B cell (primary cell): ENCODE measurements around the gene PPP1R2B. TPM values are rescaled to one million over a fixed set of nuclear protein-coding genes. Genes with fewer than 3 reads are reported as not detected.
A peak's percentile ranks its signal among the peaks of the same experiment; 100 is the strongest.

Source experiments
- ATAC-seq: fragments of 200-7000 bp; cut with Tn5 transposase; one replicate; pipeline ENCODE4 v1.10.0; 2021; ENCODE audit warnings: low read depth, mild to moderate bottlenecking, moderate number of reproducible peaks, moderate library complexity
- CTCF ChIA-PET: fragments of 350-600 bp; sonication (Branson Sonifier 250); formaldehyde crosslinking; loops from one replicate; lab custom pipeline; 2021; ENCODE audit warnings: antibody characterized with exemption, inconsistent platforms; lab: Charles Lee
- POLR2A ChIA-PET: fragments of 350-600 bp; sonication (Branson Sonifier 250); formaldehyde crosslinking; loops from one replicate; lab custom pipeline; 2021; ENCODE audit warnings: antibody characterized with exemption; lab: Charles Lee
- DNase-seq: peaks from one replicate; pipeline ENCODE4 v3.0.0; 2013
- H2AFZ ChIP-seq: 2 replicates; pipeline ENCODE4 v1.6.1; 2012; ENCODE audit warnings: mild to moderate bottlenecking, low read depth, low read length; ENCODE audit not compliant: insufficient read depth, poor library complexity, severe bottlenecking
- H3K27ac ChIP-seq, 2 donors: 1 replicate in 1 of 2; 2 replicates in 1 of 2; pipeline ENCODE4 v1.5.1; 2012 to 2013; ENCODE audit warnings: low read length in 2 of 2, mild to moderate bottlenecking in 2 of 2, moderate library complexity in 1 of 2
- H3K27me3 ChIP-seq, 4 experiments: fragments of 200-600 bp in 1 of 4; sonication (generic) in 1 of 4; replicated peaks in 1 of 4; 1 replicate in 2 of 4; 2 replicates in 2 of 4; pipeline versions ENCODE4 v1.6.1 to v1.7.0; 2013 to 2016; ENCODE audit warnings: low read length in 3 of 4, mild to moderate bottlenecking in 2 of 4, mixed read lengths in 1 of 4, moderate library complexity in 1 of 4; ENCODE audit not compliant: insufficient read depth in 4 of 4, control insufficient read depth in 3 of 4; ENCODE audit errors: control extremely low read depth in 1 of 4
- H3K36me3 ChIP-seq, 2 experiments: replicated peaks in 1 of 2; 1 replicate in 1 of 2; 2 replicates in 1 of 2; pipeline versions ENCODE4 v1.6.1 to v1.7.1; 2013; ENCODE audit warnings: low read length in 1 of 2; ENCODE audit not compliant: insufficient read depth in 2 of 2, control insufficient read depth in 1 of 2; ENCODE audit errors: control extremely low read depth in 1 of 2, extremely low read depth in 1 of 2
- H3K4me1 ChIP-seq, 2 donors: fragments of 200-600 bp in 1 of 2; sonication (generic) in 1 of 2; 1 replicate in 1 of 2; 2 replicates in 1 of 2; pipeline versions ENCODE4 v1.5.1 to v1.6.1; 2013 to 2017; ENCODE audit warnings: low read length in 2 of 2; ENCODE audit not compliant: control insufficient read depth in 2 of 2, insufficient read depth in 2 of 2
- H3K4me2 ChIP-seq: replicated peaks from 2 replicates; pipeline ENCODE3; 2012; ENCODE audit warnings: mild to moderate bottlenecking, low read depth, low read length; ENCODE audit not compliant: poor library complexity, severe bottlenecking
- H3K4me3 ChIP-seq, 5 experiments: fragments of 200-600 bp in 1 of 5; sonication (generic) in 1 of 5; 1 replicate in 3 of 5; 2 replicates in 2 of 5; pipeline versions ENCODE4 v1.5.1 to v1.7.0; 2011 to 2016; ENCODE audit warnings: low read length in 4 of 5, mild to moderate bottlenecking in 4 of 5, low read depth in 2 of 5, control low read depth in 1 of 5, moderate library complexity in 1 of 5; ENCODE audit not compliant: insufficient read depth in 1 of 5; ENCODE audit errors: control extremely low read depth in 1 of 5, extremely low read depth in 1 of 5
- H3K79me2 ChIP-seq: fragments of 200-600 bp; sonication (generic); one replicate; pipeline ENCODE4 v1.6.0; 2016; ENCODE audit warnings: low read length; ENCODE audit not compliant: control insufficient read depth, insufficient read depth
- H3K9ac ChIP-seq: fragments of 200-600 bp; sonication (generic); 2 replicates; pipeline ENCODE4 v1.6.1; 2017; ENCODE audit warnings: mild to moderate bottlenecking, low read length, moderate library complexity
- H3K9me3 ChIP-seq, 3 donors: one replicate each; pipeline versions ENCODE4 v1.6.1 to v1.7.1; 2013; ENCODE audit warnings: low read length in 2 of 3; ENCODE audit not compliant: control insufficient read depth in 2 of 3, insufficient read depth in 1 of 3; ENCODE audit errors: control extremely low read depth in 1 of 3
- H4K20me1 ChIP-seq: 2 replicates; pipeline ENCODE4 v1.6.0; 2012; ENCODE audit warnings: mild to moderate bottlenecking, low read length; ENCODE audit not compliant: insufficient read depth, control insufficient read depth, poor library complexity, severe bottlenecking
- H3K27ac Mint-ChIP-seq: one replicate; pipeline ENCODE4 v1.8.0; 2021; ENCODE audit warnings: mixed read lengths
- H3K27me3 Mint-ChIP-seq: one replicate; pipeline ENCODE4 v1.8.0; 2021; ENCODE audit warnings: mixed read lengths
- H3K4me1 Mint-ChIP-seq: one replicate; pipeline ENCODE4 v1.8.0; 2021; ENCODE audit warnings: mixed read lengths
- H3K4me3 Mint-ChIP-seq: one replicate; pipeline ENCODE4 v1.8.0; 2021; ENCODE audit warnings: mixed read lengths
- H3K9me3 Mint-ChIP-seq: one replicate; pipeline ENCODE4 v1.8.0; 2022; ENCODE audit warnings: mixed read lengths; ENCODE audit not compliant: insufficient read depth
- CTCF ChIP-seq: fragments of 200-600 bp; IDR thresholded peaks from one replicate; pipeline ENCODE4 v1.8.0; 2022; ENCODE audit warnings: antibody characterized with exemption, mild to moderate bottlenecking
- EZH2 ChIP-seq: IDR thresholded peaks from 2 replicates; pipeline ENCODE4 v1.6.1; 2012; ENCODE audit warnings: borderline replicate concordance, low read depth, mild to moderate bottlenecking, moderate library complexity, low read length; ENCODE audit not compliant: insufficient read depth, poor library complexity, severe bottlenecking
- WGBS: methylation state at CpG from one replicate; pipeline ENCODE4 v1.1.5; 2013; ENCODE audit warnings: missing lambda C conversion rate; ENCODE audit not compliant: insufficient coverage; 5-methylcytosine and 5-hydroxymethylcytosine counted together
- intact Hi-C: fragments of 100-400 bp; cut with micrococcal nuclease; formaldehyde crosslinking; loops from one replicate; pipeline ENCODE4 v1.10.0; 2022
- polyA plus RNA-seq: library from polyadenylated mRNA; depleted of rRNA; stranded (reverse); fragments of >200 nt; gene quantifications from 2 replicates; pipeline ENCODE4 v1.2.3, GENCODE V29; 2012
- total RNA-seq, 2 donors: library from RNA; stranded (reverse); fragments of 120-200 nt in 1 of 2; gene quantifications; 1 replicate in 1 of 2; 2 replicates in 1 of 2; pipeline versions ENCODE4 v1.2.3 to v1.2.4, GENCODE V29; 2013 to 2022

PPP1R2B gene
- total and polyA plus RNA-seq, 2 donors (not counting 1 experiment from before 2014, with no cell fraction given) = 0.15 TPM; not detected in 1

DNA sequence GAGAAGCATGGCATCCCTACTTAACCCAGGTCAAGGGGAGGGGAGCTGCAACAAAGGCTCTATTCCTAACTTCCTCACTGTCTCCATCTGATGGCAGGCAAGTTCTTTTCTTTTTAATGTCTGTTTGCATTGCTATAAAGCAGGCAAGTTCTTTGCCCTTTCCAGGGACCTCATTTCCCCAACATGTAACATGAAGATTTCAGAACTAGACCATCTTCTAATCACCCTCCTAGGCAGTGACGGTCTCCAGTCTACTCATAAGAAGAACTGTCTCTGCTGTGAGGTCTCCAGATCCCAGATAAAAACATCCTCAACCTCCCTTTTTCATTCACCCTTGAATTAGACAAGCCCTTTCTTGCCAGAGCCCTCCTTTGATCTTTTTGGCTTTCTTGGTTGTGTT is 42.1 kb downstream of the PPP1R2B start:
- H3K4me3 Mint-ChIP-seq = no peak overlapping the region
- no peaks in the 10 kb centered on the region for H3K9me3 Mint-ChIP-seq
- DNase-seq (no peak), ATAC-seq (no peak)
- peaks cover 6% of the 10 kb centered on the region for H3K27me3 Mint-ChIP-seq
- H3K4me3 ChIP-seq = no peak overlapping the region
- TF ChIP-seq EZH2 (no peak), CTCF (no peak)
- ChIA-PET POLR2A (no interaction called here), CTCF (interaction anchor here (1.2 kb wide), 1 partner anchor 240 kb away, joined by 5 read pairs; no protein-coding TSS in a partner anchor)
- peaks cover 17% of the 10 kb centered on the region for H3K4me1 Mint-ChIP-seq
- no peaks in the 10 kb centered on the region for H4K20me1 ChIP-seq
- H3K4me2 ChIP-seq = no peak overlapping the region
- no peaks in the 10 kb centered on the region for H3K79me2 ChIP-seq
- H3K27ac ChIP-seq = no peak overlapping the region
- intact Hi-C loops = no loop called here
- peaks cover 0 to 3% (median 1%) of the 10 kb centered on the region in 4 experiments for H3K27me3 ChIP-seq
- H3K9ac ChIP-seq = no peak overlapping the region
- H3K36me3 ChIP-seq = no peaks in the 10 kb centered on the region
- H3K9me3 ChIP-seq = no peaks in the 10 kb centered on the region
- no peak overlapping the region for H3K27ac Mint-ChIP-seq
- H2AFZ ChIP-seq = peak overlapping the region; percentile 12
- 87% methylated on average over 1 of the region's 1 CpG for WGBS
- peaks cover 12% of the 10 kb centered on the region in 2 donors for H3K4me1 ChIP-seq

GRCh38 chr5:156892864-156893263 is 42.8 kb downstream of the PPP1R2B start:
- Histone ChIP-seq H3K9me3 (no peaks in the 10 kb centered on the region), H3K4me3 (no peak overlapping the region), H3K4me1 (peaks cover 12% of the 10 kb centered on the region in 2 donors), H3K36me3 (no peaks in the 10 kb centered on the region), H3K4me2 (no peak overlapping the region), H3K9ac (no peak overlapping the region), H2AFZ (no peak overlapping the region), H4K20me1 (no peaks in the 10 kb centered on the region), H3K27ac (no peak overlapping the region), H3K27me3 (peaks cover 0 to 3% (median 1%) of the 10 kb centered on the region in 4 experiments), H3K79me2 (no peaks in the 10 kb centered on the region)
- DNase-seq (no peak), ATAC-seq (no peak)
- CTCF ChIA-PET = interaction anchor here (1.2 kb wide), 1 partner anchor 239 kb away, joined by 5 read pairs; no protein-coding TSS in a partner anchor
- intact Hi-C loops = no loop called here
- no peaks in the 10 kb centered on the region for H3K9me3 Mint-ChIP-seq
- POLR2A ChIA-PET = no interaction called here
- peaks cover 4% of the 10 kb centered on the region for H3K27me3 Mint-ChIP-seq
- WGBS = no CpG with 5 or more reads among the region's 4 CpGs
- no peak overlapping the region for H3K27ac Mint-ChIP-seq
- H3K4me1 Mint-ChIP-seq = peaks cover 17% of the 10 kb centered on the region
- TF ChIP-seq CTCF (no peak), EZH2 (no peak)
- H3K4me3 Mint-ChIP-seq = no peak overlapping the region
